ENCODE measurements around the gene UQCR10.

DNA sequence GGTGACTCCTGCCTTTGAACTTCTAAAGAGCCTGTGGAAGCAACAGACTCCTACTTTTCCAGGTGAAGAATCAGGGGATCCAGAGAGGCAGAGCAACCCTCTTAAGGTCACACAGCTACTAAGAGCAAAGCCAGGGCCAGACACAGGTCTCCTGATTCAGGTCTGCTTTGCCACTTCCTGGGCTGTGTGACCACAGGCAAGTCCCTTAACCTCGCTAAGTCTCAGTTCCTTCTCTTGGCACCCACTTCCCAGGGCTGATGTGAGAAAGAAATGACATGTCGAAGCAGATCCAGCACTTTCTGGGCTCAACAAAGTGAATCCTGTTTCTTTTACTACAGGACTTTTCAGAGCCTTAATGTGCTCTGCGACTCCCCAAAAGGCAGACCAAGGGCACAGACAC is 30.2 kb downstream of the UQCR10 start:
- TF ChIP-seq, protein P1, sequence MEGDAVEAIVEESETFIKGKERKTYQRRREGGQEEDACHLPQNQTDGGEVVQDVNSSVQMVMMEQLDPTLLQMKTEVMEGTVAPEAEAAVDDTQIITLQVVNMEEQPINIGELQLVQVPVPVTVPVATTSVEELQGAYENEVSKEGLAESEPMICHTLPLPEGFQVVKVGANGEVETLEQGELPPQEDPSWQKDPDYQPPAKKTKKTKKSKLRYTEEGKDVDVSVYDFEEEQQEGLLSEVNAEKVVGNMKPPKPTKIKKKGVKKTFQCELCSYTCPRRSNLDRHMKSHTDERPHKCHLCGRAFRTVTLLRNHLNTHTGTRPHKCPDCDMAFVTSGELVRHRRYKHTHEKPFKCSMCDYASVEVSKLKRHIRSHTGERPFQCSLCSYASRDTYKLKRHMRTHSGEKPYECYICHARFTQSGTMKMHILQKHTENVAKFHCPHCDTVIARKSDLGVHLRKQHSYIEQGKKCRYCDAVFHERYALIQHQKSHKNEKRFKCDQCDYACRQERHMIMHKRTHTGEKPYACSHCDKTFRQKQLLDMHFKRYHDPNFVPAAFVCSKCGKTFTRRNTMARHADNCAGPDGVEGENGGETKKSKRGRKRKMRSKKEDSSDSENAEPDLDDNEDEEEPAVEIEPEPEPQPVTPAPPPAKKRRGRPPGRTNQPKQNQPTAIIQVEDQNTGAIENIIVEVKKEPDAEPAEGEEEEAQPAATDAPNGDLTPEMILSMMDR (conservative IDR thresholded peaks at IDR 0.05; ENCODE audit: low read depth in 2 of 2), result no peak
- TF ChIP-seq EZH2 (IDR thresholded peaks at IDR 0.05; ENCODE audit: low read depth, unreplicated experiment) (no peak), CREB1 (CRISPR knock-in tag; IDR thresholded peaks at IDR 0.05; ENCODE audit: low read depth) (no peak), POLR2AphosphoS5 (IDR thresholded peaks at IDR 0.05; ENCODE audit: low read depth) (no peak), EZH2phosphoT487 (IDR thresholded peaks at IDR 0.05; ENCODE audit: unreplicated experiment) (no peak), ZNF331 (CRISPR knock-in tag; IDR thresholded peaks at IDR 0.05; ENCODE audit: low read depth) (no peak), JUNB (IDR thresholded peaks at IDR 0.05; ENCODE audit: unreplicated experiment) (no peak), STAT1 (IDR thresholded peaks at IDR 0.05; ENCODE audit: unreplicated experiment) (no peak), ZNF114 (CRISPR knock-in tag; IDR thresholded peaks at IDR 0.05) (no peak)
- TF ChIP-seq, protein P2, sequence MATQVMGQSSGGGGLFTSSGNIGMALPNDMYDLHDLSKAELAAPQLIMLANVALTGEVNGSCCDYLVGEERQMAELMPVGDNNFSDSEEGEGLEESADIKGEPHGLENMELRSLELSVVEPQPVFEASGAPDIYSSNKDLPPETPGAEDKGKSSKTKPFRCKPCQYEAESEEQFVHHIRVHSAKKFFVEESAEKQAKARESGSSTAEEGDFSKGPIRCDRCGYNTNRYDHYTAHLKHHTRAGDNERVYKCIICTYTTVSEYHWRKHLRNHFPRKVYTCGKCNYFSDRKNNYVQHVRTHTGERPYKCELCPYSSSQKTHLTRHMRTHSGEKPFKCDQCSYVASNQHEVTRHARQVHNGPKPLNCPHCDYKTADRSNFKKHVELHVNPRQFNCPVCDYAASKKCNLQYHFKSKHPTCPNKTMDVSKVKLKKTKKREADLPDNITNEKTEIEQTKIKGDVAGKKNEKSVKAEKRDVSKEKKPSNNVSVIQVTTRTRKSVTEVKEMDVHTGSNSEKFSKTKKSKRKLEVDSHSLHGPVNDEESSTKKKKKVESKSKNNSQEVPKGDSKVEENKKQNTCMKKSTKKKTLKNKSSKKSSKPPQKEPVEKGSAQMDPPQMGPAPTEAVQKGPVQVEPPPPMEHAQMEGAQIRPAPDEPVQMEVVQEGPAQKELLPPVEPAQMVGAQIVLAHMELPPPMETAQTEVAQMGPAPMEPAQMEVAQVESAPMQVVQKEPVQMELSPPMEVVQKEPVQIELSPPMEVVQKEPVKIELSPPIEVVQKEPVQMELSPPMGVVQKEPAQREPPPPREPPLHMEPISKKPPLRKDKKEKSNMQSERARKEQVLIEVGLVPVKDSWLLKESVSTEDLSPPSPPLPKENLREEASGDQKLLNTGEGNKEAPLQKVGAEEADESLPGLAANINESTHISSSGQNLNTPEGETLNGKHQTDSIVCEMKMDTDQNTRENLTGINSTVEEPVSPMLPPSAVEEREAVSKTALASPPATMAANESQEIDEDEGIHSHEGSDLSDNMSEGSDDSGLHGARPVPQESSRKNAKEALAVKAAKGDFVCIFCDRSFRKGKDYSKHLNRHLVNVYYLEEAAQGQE (IDR thresholded peaks at IDR 0.05; ENCODE audit: unreplicated experiment), result no peak
- TF ChIP-seq, protein P3, sequence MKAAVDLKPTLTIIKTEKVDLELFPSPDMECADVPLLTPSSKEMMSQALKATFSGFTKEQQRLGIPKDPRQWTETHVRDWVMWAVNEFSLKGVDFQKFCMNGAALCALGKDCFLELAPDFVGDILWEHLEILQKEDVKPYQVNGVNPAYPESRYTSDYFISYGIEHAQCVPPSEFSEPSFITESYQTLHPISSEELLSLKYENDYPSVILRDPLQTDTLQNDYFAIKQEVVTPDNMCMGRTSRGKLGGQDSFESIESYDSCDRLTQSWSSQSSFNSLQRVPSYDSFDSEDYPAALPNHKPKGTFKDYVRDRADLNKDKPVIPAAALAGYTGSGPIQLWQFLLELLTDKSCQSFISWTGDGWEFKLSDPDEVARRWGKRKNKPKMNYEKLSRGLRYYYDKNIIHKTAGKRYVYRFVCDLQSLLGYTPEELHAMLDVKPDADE (IDR thresholded peaks at IDR 0.05), result no peak
- TF ChIP-seq, protein P4, sequence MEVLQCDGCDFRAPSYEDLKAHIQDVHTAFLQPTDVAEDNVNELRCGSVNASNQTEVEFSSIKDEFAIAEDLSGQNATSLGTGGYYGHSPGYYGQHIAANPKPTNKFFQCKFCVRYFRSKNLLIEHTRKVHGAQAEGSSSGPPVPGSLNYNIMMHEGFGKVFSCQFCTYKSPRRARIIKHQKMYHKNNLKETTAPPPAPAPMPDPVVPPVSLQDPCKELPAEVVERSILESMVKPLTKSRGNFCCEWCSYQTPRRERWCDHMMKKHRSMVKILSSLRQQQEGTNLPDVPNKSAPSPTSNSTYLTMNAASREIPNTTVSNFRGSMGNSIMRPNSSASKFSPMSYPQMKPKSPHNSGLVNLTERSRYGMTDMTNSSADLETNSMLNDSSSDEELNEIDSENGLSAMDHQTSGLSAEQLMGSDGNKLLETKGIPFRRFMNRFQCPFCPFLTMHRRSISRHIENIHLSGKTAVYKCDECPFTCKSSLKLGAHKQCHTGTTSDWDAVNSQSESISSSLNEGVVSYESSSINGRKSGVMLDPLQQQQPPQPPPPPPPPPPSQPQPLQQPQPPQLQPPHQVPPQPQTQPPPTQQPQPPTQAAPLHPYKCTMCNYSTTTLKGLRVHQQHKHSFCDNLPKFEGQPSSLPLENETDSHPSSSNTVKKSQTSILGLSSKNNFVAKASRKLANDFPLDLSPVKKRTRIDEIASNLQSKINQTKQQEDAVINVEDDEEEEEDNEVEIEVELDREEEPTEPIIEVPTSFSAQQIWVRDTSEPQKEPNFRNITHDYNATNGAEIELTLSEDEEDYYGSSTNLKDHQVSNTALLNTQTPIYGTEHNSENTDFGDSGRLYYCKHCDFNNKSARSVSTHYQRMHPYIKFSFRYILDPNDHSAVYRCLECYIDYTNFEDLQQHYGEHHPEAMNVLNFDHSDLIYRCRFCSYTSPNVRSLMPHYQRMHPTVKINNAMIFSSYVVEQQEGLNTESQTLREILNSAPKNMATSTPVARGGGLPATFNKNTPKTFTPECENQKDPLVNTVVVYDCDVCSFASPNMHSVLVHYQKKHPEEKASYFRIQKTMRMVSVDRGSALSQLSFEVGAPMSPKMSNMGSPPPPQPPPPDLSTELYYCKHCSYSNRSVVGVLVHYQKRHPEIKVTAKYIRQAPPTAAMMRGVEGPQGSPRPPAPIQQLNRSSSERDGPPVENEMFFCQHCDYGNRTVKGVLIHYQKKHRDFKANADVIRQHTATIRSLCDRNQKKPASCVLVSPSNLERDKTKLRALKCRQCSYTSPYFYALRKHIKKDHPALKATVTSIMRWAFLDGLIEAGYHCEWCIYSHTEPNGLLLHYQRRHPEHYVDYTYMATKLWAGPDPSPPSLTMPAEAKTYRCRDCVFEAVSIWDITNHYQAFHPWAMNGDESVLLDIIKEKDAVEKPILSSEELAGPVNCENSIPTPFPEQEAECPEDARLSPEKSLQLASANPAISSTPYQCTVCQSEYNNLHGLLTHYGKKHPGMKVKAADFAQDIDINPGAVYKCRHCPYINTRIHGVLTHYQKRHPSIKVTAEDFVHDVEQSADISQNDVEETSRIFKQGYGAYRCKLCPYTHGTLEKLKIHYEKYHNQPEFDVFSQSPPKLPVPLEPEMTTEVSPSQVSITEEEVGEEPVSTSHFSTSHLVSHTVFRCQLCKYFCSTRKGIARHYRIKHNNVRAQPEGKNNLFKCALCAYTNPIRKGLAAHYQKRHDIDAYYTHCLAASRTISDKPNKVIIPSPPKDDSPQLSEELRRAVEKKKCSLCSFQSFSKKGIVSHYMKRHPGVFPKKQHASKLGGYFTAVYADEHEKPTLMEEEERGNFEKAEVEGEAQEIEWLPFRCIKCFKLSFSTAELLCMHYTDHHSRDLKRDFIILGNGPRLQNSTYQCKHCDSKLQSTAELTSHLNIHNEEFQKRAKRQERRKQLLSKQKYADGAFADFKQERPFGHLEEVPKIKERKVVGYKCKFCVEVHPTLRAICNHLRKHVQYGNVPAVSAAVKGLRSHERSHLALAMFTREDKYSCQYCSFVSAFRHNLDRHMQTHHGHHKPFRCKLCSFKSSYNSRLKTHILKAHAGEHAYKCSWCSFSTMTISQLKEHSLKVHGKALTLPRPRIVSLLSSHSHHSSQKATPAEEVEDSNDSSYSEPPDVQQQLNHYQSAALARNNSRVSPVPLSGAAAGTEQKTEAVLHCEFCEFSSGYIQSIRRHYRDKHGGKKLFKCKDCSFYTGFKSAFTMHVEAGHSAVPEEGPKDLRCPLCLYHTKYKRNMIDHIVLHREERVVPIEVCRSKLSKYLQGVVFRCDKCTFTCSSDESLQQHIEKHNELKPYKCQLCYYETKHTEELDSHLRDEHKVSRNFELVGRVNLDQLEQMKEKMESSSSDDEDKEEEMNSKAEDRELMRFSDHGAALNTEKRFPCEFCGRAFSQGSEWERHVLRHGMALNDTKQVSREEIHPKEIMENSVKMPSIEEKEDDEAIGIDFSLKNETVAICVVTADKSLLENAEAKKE (CRISPR knock-in tag; IDR thresholded peaks at IDR 0.05), result no peak
